ENCODE data around the gene HMGB1. TPM values are rescaled to one million over a fixed set of nuclear protein-coding genes. Genes with fewer than 3 reads are reported as not detected.
A peak's percentile ranks its signal among the peaks of the same experiment; 100 is the strongest.

HMGB1 gene
- total and polyA plus RNA-seq, 4 donors, result 83.9 to 276 (median 195) TPM

DNA sequence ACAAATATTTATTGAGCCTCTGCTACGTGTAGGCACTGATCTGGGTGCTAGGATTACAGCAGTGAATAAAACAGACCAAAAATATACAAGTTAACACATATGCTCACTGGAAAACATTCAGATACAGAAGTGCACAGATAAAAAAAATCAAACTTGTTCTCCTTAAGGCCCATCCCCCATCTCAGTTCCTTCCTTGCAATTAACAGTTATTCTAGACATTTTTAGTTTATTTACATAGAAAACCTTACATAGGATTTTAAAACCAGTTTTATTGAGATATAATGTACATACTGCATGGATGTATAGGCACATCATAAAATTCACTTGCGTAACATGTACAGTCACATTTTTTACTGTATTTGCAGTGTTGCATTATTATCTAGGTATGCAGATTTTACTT, 36.5 kb upstream of the HMGB1 start (continued):
- TF ChIP-seq, protein P1, sequence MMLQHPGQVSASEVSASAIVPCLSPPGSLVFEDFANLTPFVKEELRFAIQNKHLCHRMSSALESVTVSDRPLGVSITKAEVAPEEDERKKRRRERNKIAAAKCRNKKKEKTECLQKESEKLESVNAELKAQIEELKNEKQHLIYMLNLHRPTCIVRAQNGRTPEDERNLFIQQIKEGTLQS (IDR thresholded peaks at IDR 0.05), result no peak
- no peak for TF ChIP-seq YY1 (IDR thresholded peaks at IDR 0.05)
- TF ChIP-seq RXRA (IDR thresholded peaks at IDR 0.05), result no peak
- no peak for TF ChIP-seq RAD21 (IDR thresholded peaks at IDR 0.05)
- TF ChIP-seq, protein P2, sequence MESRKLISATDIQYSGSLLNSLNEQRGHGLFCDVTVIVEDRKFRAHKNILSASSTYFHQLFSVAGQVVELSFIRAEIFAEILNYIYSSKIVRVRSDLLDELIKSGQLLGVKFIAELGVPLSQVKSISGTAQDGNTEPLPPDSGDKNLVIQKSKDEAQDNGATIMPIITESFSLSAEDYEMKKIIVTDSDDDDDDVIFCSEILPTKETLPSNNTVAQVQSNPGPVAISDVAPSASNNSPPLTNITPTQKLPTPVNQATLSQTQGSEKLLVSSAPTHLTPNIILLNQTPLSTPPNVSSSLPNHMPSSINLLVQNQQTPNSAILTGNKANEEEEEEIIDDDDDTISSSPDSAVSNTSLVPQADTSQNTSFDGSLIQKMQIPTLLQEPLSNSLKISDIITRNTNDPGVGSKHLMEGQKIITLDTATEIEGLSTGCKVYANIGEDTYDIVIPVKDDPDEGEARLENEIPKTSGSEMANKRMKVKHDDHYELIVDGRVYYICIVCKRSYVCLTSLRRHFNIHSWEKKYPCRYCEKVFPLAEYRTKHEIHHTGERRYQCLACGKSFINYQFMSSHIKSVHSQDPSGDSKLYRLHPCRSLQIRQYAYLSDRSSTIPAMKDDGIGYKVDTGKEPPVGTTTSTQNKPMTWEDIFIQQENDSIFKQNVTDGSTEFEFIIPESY (IDR thresholded peaks at IDR 0.05), result no peak
- no peak for TF ChIP-seq TAF1 (conservative IDR thresholded peaks at IDR 0.05)

DNA sequence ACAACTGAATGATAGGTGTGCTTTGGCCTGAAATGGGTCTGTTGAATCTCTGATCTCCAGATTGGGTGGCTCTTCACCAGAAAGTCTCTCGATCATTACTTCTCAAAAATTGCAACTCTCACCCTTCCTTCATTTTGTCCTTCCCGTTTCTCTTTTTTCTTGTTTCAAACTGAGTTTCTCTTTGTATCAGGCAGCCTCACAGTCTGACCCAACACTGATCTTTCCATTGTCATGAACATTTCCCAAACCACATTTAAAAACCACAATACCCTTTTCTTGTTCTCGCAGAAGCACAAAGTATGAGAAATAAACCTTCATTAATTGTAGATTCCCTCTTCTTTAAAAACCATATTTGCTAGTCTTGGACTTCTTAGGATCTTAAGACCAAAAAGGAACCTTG, 33.6 kb upstream of the HMGB1 start:
- no peaks in the 10 kb centered on the region for H3K36me3 ChIP-seq (ENCODE audit: control insufficient read depth in 4 of 4, insufficient read depth in 3 of 4, low read depth in 1 of 4, low read length in 3 of 4)
- H3K9me3 ChIP-seq (ENCODE audit: control insufficient read depth in 4 of 4, low read length in 3 of 4), result no peaks in the 10 kb centered on the region
- TF ChIP-seq RXRA (IDR thresholded peaks at IDR 0.05), result no peak
- TF ChIP-seq JUND (IDR thresholded peaks at IDR 0.05), result no peak
- no peak for TF ChIP-seq NR2F2 (IDR thresholded peaks at IDR 0.05)
- TF ChIP-seq, protein P3, sequence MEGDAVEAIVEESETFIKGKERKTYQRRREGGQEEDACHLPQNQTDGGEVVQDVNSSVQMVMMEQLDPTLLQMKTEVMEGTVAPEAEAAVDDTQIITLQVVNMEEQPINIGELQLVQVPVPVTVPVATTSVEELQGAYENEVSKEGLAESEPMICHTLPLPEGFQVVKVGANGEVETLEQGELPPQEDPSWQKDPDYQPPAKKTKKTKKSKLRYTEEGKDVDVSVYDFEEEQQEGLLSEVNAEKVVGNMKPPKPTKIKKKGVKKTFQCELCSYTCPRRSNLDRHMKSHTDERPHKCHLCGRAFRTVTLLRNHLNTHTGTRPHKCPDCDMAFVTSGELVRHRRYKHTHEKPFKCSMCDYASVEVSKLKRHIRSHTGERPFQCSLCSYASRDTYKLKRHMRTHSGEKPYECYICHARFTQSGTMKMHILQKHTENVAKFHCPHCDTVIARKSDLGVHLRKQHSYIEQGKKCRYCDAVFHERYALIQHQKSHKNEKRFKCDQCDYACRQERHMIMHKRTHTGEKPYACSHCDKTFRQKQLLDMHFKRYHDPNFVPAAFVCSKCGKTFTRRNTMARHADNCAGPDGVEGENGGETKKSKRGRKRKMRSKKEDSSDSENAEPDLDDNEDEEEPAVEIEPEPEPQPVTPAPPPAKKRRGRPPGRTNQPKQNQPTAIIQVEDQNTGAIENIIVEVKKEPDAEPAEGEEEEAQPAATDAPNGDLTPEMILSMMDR (IDR thresholded peaks at IDR 0.05; ENCODE audit: low read depth, low read length, missing input control), result no peak
- no peak for TF ChIP-seq TAF1 (conservative IDR thresholded peaks at IDR 0.05)
- WGBS, result 85% methylated on average over 3 of the region's 3 CpGs
- no peak for DNase-seq (ENCODE audit: low spot score)
- H3K4me1 ChIP-seq (ENCODE audit: control insufficient read depth in 4 of 4, insufficient read depth in 4 of 4, low read length in 3 of 4), result no peaks in the 10 kb centered on the region
- no peak overlapping the region for H3K4me3 ChIP-seq (ENCODE audit: low read depth in 1 of 3, low read length in 3 of 3)
- H3K27ac ChIP-seq (ENCODE audit: low read depth in 1 of 2, low read length in 2 of 2), result no peak overlapping the region
- no peaks in the 10 kb centered on the region for H3K27me3 ChIP-seq (ENCODE audit: control insufficient read depth in 4 of 4, insufficient read depth in 4 of 4, low read length in 3 of 4)
- H3K9ac ChIP-seq (ENCODE audit: low read depth in 1 of 2, low read length in 2 of 2), result no peak overlapping the region

DNA sequence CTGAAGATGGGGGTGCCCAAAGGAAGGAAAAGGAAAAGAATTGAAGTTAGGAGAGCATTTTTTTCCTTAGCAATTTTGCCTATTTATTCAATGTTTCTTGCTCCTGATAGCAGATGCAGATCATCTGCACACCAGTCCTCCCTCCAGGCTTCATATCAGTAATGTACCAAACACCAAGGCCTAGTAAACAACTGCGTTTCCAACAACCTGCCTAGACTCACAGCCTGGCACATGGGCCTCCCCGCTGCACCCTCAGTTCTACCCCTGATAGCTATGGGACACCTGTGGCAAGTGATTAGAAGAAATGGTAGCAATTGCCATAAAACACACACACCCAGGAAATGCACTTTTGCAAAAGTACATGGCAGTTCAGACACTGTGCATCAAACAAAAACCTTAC, 30.4 kb upstream of the HMGB1 start:
- TF ChIP-seq MAX (IDR thresholded peaks at IDR 0.05), result no peak
- no peak for TF ChIP-seq REST (IDR thresholded peaks at IDR 0.05)
- no peak for TF ChIP-seq NR2F2 (IDR thresholded peaks at IDR 0.05)
- TF ChIP-seq, protein P1 (IDR thresholded peaks at IDR 0.05), result no peak
- TF ChIP-seq JUND (IDR thresholded peaks at IDR 0.05), result no peak
- TF ChIP-seq FOXA2 (IDR thresholded peaks at IDR 0.05), result no peak
- no peak for TF ChIP-seq HNF4G (IDR thresholded peaks at IDR 0.05)
- TF ChIP-seq, protein P3 (IDR thresholded peaks at IDR 0.05; ENCODE audit: low read depth, low read length, missing input control), result no peak
- peaks cover 0 to 7% (median 3%) of the 10 kb centered on the region in 4 donors for H3K4me1 ChIP-seq (ENCODE audit: control insufficient read depth in 4 of 4, insufficient read depth in 4 of 4, low read length in 3 of 4)
- WGBS, result 88% methylated on average over 2 of the region's 2 CpGs
- H3K4me3 ChIP-seq (ENCODE audit: low read depth in 1 of 3, low read length in 3 of 3), result no peak overlapping the region
- peak; percentile 40 for DNase-seq (ENCODE audit: low spot score)
- no peaks in the 10 kb centered on the region for H3K9me3 ChIP-seq (ENCODE audit: control insufficient read depth in 4 of 4, low read length in 3 of 4)
- no peak overlapping the region for H3K9ac ChIP-seq (ENCODE audit: low read depth in 1 of 2, low read length in 2 of 2)
- no peaks in the 10 kb centered on the region for H3K27me3 ChIP-seq (ENCODE audit: control insufficient read depth in 4 of 4, insufficient read depth in 4 of 4, low read length in 3 of 4)
- no peaks in the 10 kb centered on the region for H3K36me3 ChIP-seq (ENCODE audit: control insufficient read depth in 4 of 4, insufficient read depth in 3 of 4, low read depth in 1 of 4, low read length in 3 of 4)
- H3K27ac ChIP-seq (ENCODE audit: low read depth in 1 of 2, low read length in 2 of 2), result no peak overlapping the region

Measured in liver (tissue), 9 donors.